GM12865 (cell line): ENCODE results near the gene ANK2.

ENCODE experiments used
- DNase-seq: peaks from one replicate; pipeline ENCODE4 v3.0.0; 2010; ENCODE audit warnings: low read depth
- H3K4me3 ChIP-seq: 2 replicates; pipeline ENCODE4 v1.5.1; 2011; ENCODE audit warnings: mild to moderate bottlenecking, low read depth, low read length, control low read depth
- TF ChIP-seq, protein P1 (sequence below): IDR thresholded peaks from 2 replicates; pipeline ENCODE4 v1.5.1; 2011; ENCODE audit warnings: low read length, control low read depth, low read depth, inconsistent platforms; ENCODE audit not compliant: insufficient read depth; ENCODE audit errors: missing control alignments

The ANK2 gene

GRCh38 chr4:113049421-113050370 lies at the start of gene ANK2:
Gene ANK2 (plus strand): TSS chr4:113049653. CDS start chr4:113049729, 76 bp downstream.
- no peak for DNase-seq
- TF ChIP-seq, protein P1, sequence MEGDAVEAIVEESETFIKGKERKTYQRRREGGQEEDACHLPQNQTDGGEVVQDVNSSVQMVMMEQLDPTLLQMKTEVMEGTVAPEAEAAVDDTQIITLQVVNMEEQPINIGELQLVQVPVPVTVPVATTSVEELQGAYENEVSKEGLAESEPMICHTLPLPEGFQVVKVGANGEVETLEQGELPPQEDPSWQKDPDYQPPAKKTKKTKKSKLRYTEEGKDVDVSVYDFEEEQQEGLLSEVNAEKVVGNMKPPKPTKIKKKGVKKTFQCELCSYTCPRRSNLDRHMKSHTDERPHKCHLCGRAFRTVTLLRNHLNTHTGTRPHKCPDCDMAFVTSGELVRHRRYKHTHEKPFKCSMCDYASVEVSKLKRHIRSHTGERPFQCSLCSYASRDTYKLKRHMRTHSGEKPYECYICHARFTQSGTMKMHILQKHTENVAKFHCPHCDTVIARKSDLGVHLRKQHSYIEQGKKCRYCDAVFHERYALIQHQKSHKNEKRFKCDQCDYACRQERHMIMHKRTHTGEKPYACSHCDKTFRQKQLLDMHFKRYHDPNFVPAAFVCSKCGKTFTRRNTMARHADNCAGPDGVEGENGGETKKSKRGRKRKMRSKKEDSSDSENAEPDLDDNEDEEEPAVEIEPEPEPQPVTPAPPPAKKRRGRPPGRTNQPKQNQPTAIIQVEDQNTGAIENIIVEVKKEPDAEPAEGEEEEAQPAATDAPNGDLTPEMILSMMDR: no peak
- H3K4me3 ChIP-seq: no peak within 1 kb of the TSS

- DNase-seq: no peak
- TF ChIP-seq, protein P1: no peak
- H3K4me3 ChIP-seq: no peak overlapping the region
Observed at GRCh38 chr4:113003841-113004240, 45.6 kb upstream of the ANK2 start.

- DNase-seq: no peak
- TF ChIP-seq, protein P1: no peak
- no peak overlapping the region for H3K4me3 ChIP-seq
Observed at GRCh38 chr4:113004655-113005054, 44.8 kb upstream of the ANK2 start.

- no peak overlapping the region for H3K4me3 ChIP-seq
Observed at GRCh38 chr4:113006632-113007031, 42.8 kb upstream of the ANK2 start.

GRCh38 chr4:113007151-113007550 lies 42.3 kb upstream of the ANK2 start:
- no peak for DNase-seq
- no peak overlapping the region for H3K4me3 ChIP-seq
- TF ChIP-seq, protein P1: no peak

More at GRCh38 chr4:113006632-113007031, 42.8 kb upstream of the ANK2 start:
- TF ChIP-seq, protein P1: no peak
- no peak for DNase-seq

- DNase-seq: no peak
- TF ChIP-seq, protein P1: no peak
- no peak overlapping the region for H3K4me3 ChIP-seq
Observed at GRCh38 chr4:113008135-113008534, 41.3 kb upstream of the ANK2 start.
